WTC11 (cell line): Measurements from ENCODE around the gene AQP5. TPM values are rescaled to one million over a fixed set of nuclear protein-coding genes. Genes with fewer than 3 reads are reported as not detected.

Experiments
- ATAC-seq: fragments of 200-7000 bp; cut with Tn5 transposase; 2 replicates; pipeline ENCODE4 v1.10.0; 2021; ENCODE audit warnings: mild to moderate bottlenecking, moderate library complexity
- CTCF ChIA-PET: fragments of 300-600 bp; sonication (Branson Sonifier 250); formaldehyde crosslinking; loops from one replicate; lab custom pipeline; 2021; ENCODE audit warnings: antibody characterized with exemption; lab: Charles Lee
- POLR2A ChIA-PET: fragments of 350-600 bp; sonication (Branson Sonifier 250); formaldehyde crosslinking; loops from one replicate; lab custom pipeline; 2021; ENCODE audit warnings: antibody characterized with exemption; lab: Charles Lee
- DNase-seq: peaks from one replicate; pipeline ENCODE4 v3.0.0; 2021; ENCODE audit warnings: low spot score
- H3K27ac Mint-ChIP-seq: 2 replicates; pipeline ENCODE4 v1.8.0; 2021; ENCODE audit warnings: mixed read lengths
- H3K27me3 Mint-ChIP-seq: 2 replicates; pipeline ENCODE4 v1.8.0; 2021; ENCODE audit warnings: low read depth, mild to moderate bottlenecking, moderate library complexity, mixed read lengths
- H3K36me3 Mint-ChIP-seq: 2 replicates; pipeline ENCODE4 v1.8.0; 2021; ENCODE audit warnings: mixed read lengths
- H3K4me1 Mint-ChIP-seq: 2 replicates; pipeline ENCODE4 v1.8.0; 2022; ENCODE audit warnings: mixed read lengths
- H3K4me3 Mint-ChIP-seq: 2 replicates; pipeline ENCODE4 v1.8.0; 2021; ENCODE audit warnings: mild to moderate bottlenecking, moderate library complexity, mixed read lengths
- H3K9me3 Mint-ChIP-seq: 2 replicates; pipeline ENCODE4 v1.8.0; 2021; ENCODE audit warnings: mixed read lengths
- ATF6 ChIP-seq: sonication (generic); formaldehyde crosslinking; IDR thresholded peaks from 2 replicates; pipeline ENCODE4 v1.8.1; 2023; ENCODE audit warnings: mild to moderate bottlenecking, missing genetic modification reagents
- ELF4 ChIP-seq: sonication (generic); formaldehyde crosslinking; IDR thresholded peaks from 2 replicates; pipeline ENCODE4 v1.8.1; 2022; ENCODE audit warnings: low read depth, mild to moderate bottlenecking, moderate library complexity, missing genetic modification reagents
- ESRRA ChIP-seq: sonication (generic); formaldehyde crosslinking; IDR thresholded peaks from 2 replicates; pipeline ENCODE4 v1.8.1; 2022; ENCODE audit warnings: mild to moderate bottlenecking, missing genetic modification reagents, borderline replicate concordance
- ETV6 ChIP-seq: sonication (generic); formaldehyde crosslinking; IDR thresholded peaks from 2 replicates; pipeline ENCODE4 v1.8.1; 2022; ENCODE audit warnings: mild to moderate bottlenecking, missing genetic modification reagents
- FOXK1 ChIP-seq: sonication (generic); formaldehyde crosslinking; IDR thresholded peaks from 2 replicates; pipeline ENCODE4 v1.8.0; 2022; ENCODE audit warnings: mild to moderate bottlenecking, moderate library complexity, missing genetic modification reagents
- FOXP4 ChIP-seq: sonication (generic); formaldehyde crosslinking; IDR thresholded peaks from 2 replicates; pipeline ENCODE4 v1.8.0; 2022; ENCODE audit warnings: mild to moderate bottlenecking, missing genetic modification reagents
- HMGXB4 ChIP-seq: sonication (generic); formaldehyde crosslinking; IDR thresholded peaks from 2 replicates; pipeline ENCODE4 v1.8.1; 2023; ENCODE audit warnings: mild to moderate bottlenecking, moderate library complexity, missing genetic modification reagents
- JAZF1 ChIP-seq: fragments of 250-450 bp; sonication (Bioruptor Pico); IDR thresholded peaks from 2 replicates; pipeline ENCODE4 v1.9.0; 2021; ENCODE audit warnings: moderate library complexity, mild to moderate bottlenecking, inconsistent platforms
- JUN ChIP-seq: sonication (generic); formaldehyde crosslinking; IDR thresholded peaks from 2 replicates; pipeline ENCODE4 v1.8.0; 2023; ENCODE audit warnings: mild to moderate bottlenecking, missing genetic modification reagents
- NR2C2 ChIP-seq: sonication (generic); formaldehyde crosslinking; IDR thresholded peaks from 2 replicates; pipeline ENCODE4 v1.8.0; 2022; ENCODE audit warnings: mild to moderate bottlenecking, missing genetic modification reagents
- SMAD3 ChIP-seq: sonication (generic); formaldehyde crosslinking; IDR thresholded peaks from 2 replicates; pipeline ENCODE4 v1.8.0; 2022; ENCODE audit warnings: missing genetic modification reagents, mild to moderate bottlenecking, borderline replicate concordance
- SP1 ChIP-seq: sonication (generic); formaldehyde crosslinking; conservative IDR thresholded peaks from 2 replicates; pipeline ENCODE4 v1.8.1; 2022; ENCODE audit warnings: missing genetic modification reagents
- TCF7 ChIP-seq: sonication (generic); formaldehyde crosslinking; IDR thresholded peaks from 2 replicates; pipeline ENCODE4 v1.8.0; 2022; ENCODE audit warnings: mild to moderate bottlenecking, low read depth, missing genetic modification reagents, moderate library complexity
- ZBTB43 ChIP-seq: sonication (generic); formaldehyde crosslinking; IDR thresholded peaks from 2 replicates; pipeline ENCODE4 v1.8.1; 2023; ENCODE audit warnings: mild to moderate bottlenecking, missing genetic modification reagents
- ZNF138 ChIP-seq: sonication (generic); formaldehyde crosslinking; conservative IDR thresholded peaks from 2 replicates; pipeline ENCODE4 v1.8.1; 2022; ENCODE audit warnings: mild to moderate bottlenecking, moderate library complexity, missing genetic modification reagents
- ZNF219 ChIP-seq: sonication (generic); formaldehyde crosslinking; IDR thresholded peaks from 2 replicates; pipeline ENCODE4 v1.8.0; 2023; ENCODE audit warnings: missing genetic modification reagents, mild to moderate bottlenecking, borderline replicate concordance
- ZNF423 ChIP-seq: fragments of 250-450 bp; sonication (Bioruptor Pico); IDR thresholded peaks from 2 replicates; pipeline ENCODE4 v2.1.2; 2022; ENCODE audit warnings: mild to moderate bottlenecking, moderate library complexity
- ZNF425 ChIP-seq: fragments of 250-450 bp; sonication (Bioruptor Pico); conservative IDR thresholded peaks from 2 replicates; pipeline ENCODE4 v1.9.0; 2021; ENCODE audit warnings: mild to moderate bottlenecking
- total RNA-seq: library from RNA; stranded (reverse); gene quantifications from 3 replicates; pipeline ENCODE4 v1.2.3, GENCODE V29; 2021

Gene AQP5
- total RNA-seq, 1 experiment from 2014 or later = 2.8 TPM

GRCh38 chr12:49983892-49984291 is 22.2 kb downstream of the AQP5 start:
- TF ChIP-seq HMGXB4 (CRISPR knock-in tag) (no peak), FOXK1 (no peak), ZNF219 (CRISPR knock-in tag) (no peak), JUN (CRISPR knock-in tag) (no peak), SP1 (no peak), ZNF138 (no peak), ELF4 (CRISPR knock-in tag) (no peak), NR2C2 (CRISPR knock-in tag) (no peak), ZNF423 (CRISPR knock-in tag) (no peak), SMAD3 (CRISPR knock-in tag) (no peak), ZNF425 (CRISPR knock-in tag) (no peak), FOXP4 (CRISPR knock-in tag) (no peak), ZBTB43 (CRISPR knock-in tag) (no peak), ESRRA (CRISPR knock-in tag) (no peak), ATF6 (CRISPR knock-in tag) (no peak), ETV6 (CRISPR knock-in tag) (no peak), JAZF1 (CRISPR knock-in tag) (no peak), TCF7 (CRISPR knock-in tag) (no peak)
- H3K36me3 Mint-ChIP-seq = peaks cover 13% of the 10 kb centered on the region
- POLR2A ChIA-PET = no interaction called here
- DNase-seq (no peak), ATAC-seq (no peak)
- CTCF ChIA-PET = interaction anchor here (0.8 to 4.4 kb wide), 4 partner anchors 17 to 73 kb away, joined by 3 to 35 read pairs (median 6); no protein-coding TSS in a partner anchor
- H3K27me3 Mint-ChIP-seq = no peaks in the 10 kb centered on the region
- no peak overlapping the region for H3K27ac Mint-ChIP-seq
- H3K4me3 Mint-ChIP-seq = no peak overlapping the region
- peaks cover 26% of the 10 kb centered on the region for H3K4me1 Mint-ChIP-seq
- H3K9me3 Mint-ChIP-seq = no peaks in the 10 kb centered on the region
